Gastrocnemius medialis (tissue), 4 donors: ENCODE results near the gene ARHGAP22.

Experiments
- POLR2A ChIP-seq, 2 donors: fragments of 450-650 bp; IDR thresholded peaks; one replicate each; pipeline ENCODE4 v1.6.1; 2017; ENCODE audit warnings: antibody characterized with exemption in 2 of 2, mild to moderate bottlenecking in 2 of 2, moderate library complexity in 2 of 2
- TF ChIP-seq, protein P1 (sequence below), 5 experiments: fragments of 450-650 bp in 3 of 5; fragments of 200-600 bp in 2 of 5; sonication (generic) in 2 of 5; IDR thresholded peaks in 4 of 5; conservative IDR thresholded peaks in 1 of 5; 1 replicate in 4 of 5; 2 replicates in 1 of 5; pipeline ENCODE4 v1.5.1; 2016 to 2019; ENCODE audit warnings: antibody characterized with exemption in 5 of 5, mild to moderate bottlenecking in 3 of 5, moderate library complexity in 3 of 5

- TF ChIP-seq, protein P1, sequence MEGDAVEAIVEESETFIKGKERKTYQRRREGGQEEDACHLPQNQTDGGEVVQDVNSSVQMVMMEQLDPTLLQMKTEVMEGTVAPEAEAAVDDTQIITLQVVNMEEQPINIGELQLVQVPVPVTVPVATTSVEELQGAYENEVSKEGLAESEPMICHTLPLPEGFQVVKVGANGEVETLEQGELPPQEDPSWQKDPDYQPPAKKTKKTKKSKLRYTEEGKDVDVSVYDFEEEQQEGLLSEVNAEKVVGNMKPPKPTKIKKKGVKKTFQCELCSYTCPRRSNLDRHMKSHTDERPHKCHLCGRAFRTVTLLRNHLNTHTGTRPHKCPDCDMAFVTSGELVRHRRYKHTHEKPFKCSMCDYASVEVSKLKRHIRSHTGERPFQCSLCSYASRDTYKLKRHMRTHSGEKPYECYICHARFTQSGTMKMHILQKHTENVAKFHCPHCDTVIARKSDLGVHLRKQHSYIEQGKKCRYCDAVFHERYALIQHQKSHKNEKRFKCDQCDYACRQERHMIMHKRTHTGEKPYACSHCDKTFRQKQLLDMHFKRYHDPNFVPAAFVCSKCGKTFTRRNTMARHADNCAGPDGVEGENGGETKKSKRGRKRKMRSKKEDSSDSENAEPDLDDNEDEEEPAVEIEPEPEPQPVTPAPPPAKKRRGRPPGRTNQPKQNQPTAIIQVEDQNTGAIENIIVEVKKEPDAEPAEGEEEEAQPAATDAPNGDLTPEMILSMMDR (IDR thresholded peaks at IDR 0.05 in 4 of 5, conservative IDR thresholded peaks at IDR 0.05 in 1 of 5) = no peak
- no peak for TF ChIP-seq POLR2A (IDR thresholded peaks at IDR 0.05)
Observed at GRCh38 chr10:48599830-48600134, 5.1 kb downstream of the ARHGAP22 start.
